SU-DHL-6 (cell line): Measurements from ENCODE around the gene ZNF322.
"Not testable (repeated sequence)": the region's sequence is repeated elsewhere in the genome, so short reads cannot be mapped to it uniquely, and the experiment has no call there.

Experiments used
- H2AFZ ChIP-seq: fragments of 200-600 bp; sonication (generic); 2 replicates; pipeline ENCODE4 v1.6.1; 2014; ENCODE audit warnings: low read depth, mild to moderate bottlenecking, moderate library complexity, mixed read lengths, antibody characterized with exemption, low read length; ENCODE audit not compliant: severe bottlenecking
- H3F3A ChIP-seq: fragments of 200-600 bp; shearing (Covaris generic); 2 replicates; pipeline ENCODE4 v1.6.0; 2016; ENCODE audit warnings: antibody characterized with exemption, mild to moderate bottlenecking; ENCODE audit not compliant: insufficient read depth
- H3K27ac ChIP-seq: fragments of 200-600 bp; sonication (generic); 2 replicates; pipeline ENCODE4 v1.5.1; 2016; ENCODE audit warnings: low read depth, mild to moderate bottlenecking, low read length, moderate library complexity, mixed read lengths
- H3K27me3 ChIP-seq: fragments of 200-600 bp; sonication (generic), shearing (Covaris generic); 2 replicates; pipeline ENCODE4 v1.6.0; 2014; ENCODE audit warnings: mild to moderate bottlenecking, low read length
- H3K36me3 ChIP-seq: fragments of 200-600 bp; sonication (generic); 2 replicates; pipeline ENCODE4 v1.6.1; 2014; ENCODE audit warnings: mild to moderate bottlenecking, low read length, mixed read lengths
- H3K4me2 ChIP-seq: fragments of 300-600, 200-600 bp; shearing (Covaris generic), sonication (generic); 2 replicates; pipeline ENCODE4 v1.6.0; 2014; ENCODE audit warnings: low read length, low read depth, mild to moderate bottlenecking; ENCODE audit not compliant: poor library complexity, severe bottlenecking
- H3K4me3 ChIP-seq: fragments of 200-600 bp; sonication (generic); 2 replicates; pipeline ENCODE4 v1.5.1; 2014; ENCODE audit warnings: antibody characterized with exemption, low read length, mild to moderate bottlenecking, mixed read lengths; ENCODE audit not compliant: insufficient read depth, poor library complexity, severe bottlenecking
- H3K79me2 ChIP-seq: fragments of 200-600 bp; sonication (generic); 2 replicates; pipeline ENCODE4 v1.6.1; 2014; ENCODE audit warnings: mild to moderate bottlenecking, low read length, moderate library complexity; ENCODE audit not compliant: insufficient read depth
- H3K9ac ChIP-seq: fragments of 200-600 bp; sonication (generic); 2 replicates; pipeline ENCODE4 v1.7.0; 2014; ENCODE audit warnings: mild to moderate bottlenecking, low read length
- H3K9me2 ChIP-seq: fragments of 200-600 bp; sonication (generic); replicated peaks from 2 replicates; pipeline ENCODE4 v1.6.1; 2014; ENCODE audit warnings: low read length; ENCODE audit not compliant: insufficient read depth
- H3K9me3 ChIP-seq: fragments of 200-600 bp; sonication (generic); 2 replicates; pipeline ENCODE4 v1.6.1; 2014; ENCODE audit warnings: low read length, mixed read lengths; ENCODE audit not compliant: insufficient read depth
- H4K20me1 ChIP-seq: fragments of 200-600 bp; sonication (generic); 2 replicates; pipeline ENCODE4 v1.6.1; 2014; ENCODE audit warnings: low read depth, mild to moderate bottlenecking, antibody characterized with exemption, low read length, moderate library complexity, mixed read lengths
- CTCF ChIP-seq: fragments of 200-600 bp; sonication (generic); IDR thresholded peaks from one replicate; pipeline ENCODE4 v1.5.1; 2017; ENCODE audit warnings: antibody characterized with exemption, mild to moderate bottlenecking, low read length, moderate library complexity; ENCODE audit not compliant: insufficient read depth, poor library complexity, severe bottlenecking
- EZH2phosphoT487 ChIP-seq: fragments of 200-600 bp; sonication (generic), shearing (Covaris generic); conservative IDR thresholded peaks from 2 replicates; pipeline ENCODE4 v1.6.1; 2018; ENCODE audit warnings: mild to moderate bottlenecking, antibody characterized with exemption, low read length, moderate library complexity, mixed read lengths

ZNF322 gene

GRCh38 chr6:26682435-26683042, 23.0 kb upstream of the ZNF322 start:
- H3K79me2 ChIP-seq, H3K9me3 ChIP-seq, H3F3A ChIP-seq, H2AFZ ChIP-seq, H3K9me2 ChIP-seq, H3K27ac ChIP-seq, H3K36me3 ChIP-seq, H3K9ac ChIP-seq, H3K4me3 ChIP-seq, H3K27me3 ChIP-seq, H3K4me2 ChIP-seq, H4K20me1 ChIP-seq: not testable (repeated sequence)

GRCh38 chr6:26673287-26673686, 13.7 kb upstream of the ZNF322 start:
- not testable (repeated sequence) for H3K4me3 ChIP-seq, H3K79me2 ChIP-seq, H3K27ac ChIP-seq, H3K9me3 ChIP-seq, H2AFZ ChIP-seq, H3K9ac ChIP-seq, H3F3A ChIP-seq, H3K27me3 ChIP-seq, H4K20me1 ChIP-seq, H3K9me2 ChIP-seq, H3K36me3 ChIP-seq, H3K4me2 ChIP-seq

- H3K36me3 ChIP-seq, H2AFZ ChIP-seq, H3K4me2 ChIP-seq, H3K9me3 ChIP-seq, H3K4me3 ChIP-seq, H4K20me1 ChIP-seq, H3K9me2 ChIP-seq, H3F3A ChIP-seq, H3K27ac ChIP-seq, H3K9ac ChIP-seq, H3K27me3 ChIP-seq, H3K79me2 ChIP-seq: not testable (repeated sequence)
These were observed 11.0 kb upstream of the ZNF322 start for GRCh38 chr6:26670558-26670957.

GRCh38 chr6:26670003-26670402, 10.5 kb upstream of the ZNF322 start:
- H2AFZ ChIP-seq, H3K79me2 ChIP-seq, H3K4me2 ChIP-seq, H3K9me2 ChIP-seq, H3F3A ChIP-seq, H3K9me3 ChIP-seq, H4K20me1 ChIP-seq, H3K4me3 ChIP-seq, H3K27ac ChIP-seq, H3K9ac ChIP-seq, H3K36me3 ChIP-seq, H3K27me3 ChIP-seq: not testable (repeated sequence)

- no peak overlapping the region for H3K27ac ChIP-seq
- H2AFZ ChIP-seq: peak overlapping the region; percentile 95
- TF ChIP-seq EZH2phosphoT487 (no peak), CTCF (no peak)
- H3K9me3 ChIP-seq: no peaks in the 10 kb centered on the region
- peak overlapping the region; percentile 56 for H3K4me3 ChIP-seq
- peak overlapping the region; percentile 99 for H3K4me2 ChIP-seq
- H3F3A ChIP-seq: no peaks in the 10 kb centered on the region
- no peaks in the 10 kb centered on the region for H4K20me1 ChIP-seq
- no peaks in the 10 kb centered on the region for H3K9me2 ChIP-seq
- peak overlapping the region; percentile 79 for H3K9ac ChIP-seq
- H3K27me3 ChIP-seq: no peaks in the 10 kb centered on the region
- H3K79me2 ChIP-seq: peaks cover 20% of the 10 kb centered on the region
- peaks cover 16% of the 10 kb centered on the region for H3K36me3 ChIP-seq
These were observed 435 bp upstream of the ZNF322 start for GRCh38 chr6:26660000-26660361.
